Measurements from ENCODE around the gene TRMT1L.

- TF ChIP-seq CTCF (IDR thresholded peaks at IDR 0.05) (no peak), POLR2A (IDR thresholded peaks at IDR 0.05) (no peak)
These were observed 48.4 kb downstream of the TRMT1L start for GRCh38 chr1:185108321-185108720.
